Measurements from ENCODE around the gene B4GALNT2. TPM values are rescaled to one million over a fixed set of nuclear protein-coding genes. Genes with fewer than 3 reads are reported as not detected.

Gene B4GALNT2
- total RNA-seq, 1 experiment from 2014 or later, result 0.05 TPM

GRCh38 chr17:49213399-49213798 lies 80.8 kb downstream of the B4GALNT2 start:
- ChIA-PET POLR2A (interaction anchor here (0.6 kb wide), 1 partner anchor 521 kb away, joined by 3 read pairs; no protein-coding TSS in a partner anchor), CTCF (interaction anchor here (1.4 kb wide), 1 partner anchor 178 kb away, joined by 3 read pairs; no protein-coding TSS in a partner anchor)
- intact Hi-C loops (cut with micrococcal nuclease), result no loop called here
- H3K4me1 Mint-ChIP-seq (ENCODE audit: insufficient read depth, unreplicated experiment), result peaks cover 7% of the 10 kb centered on the region
- peaks cover 6% of the 10 kb centered on the region for H3K36me3 Mint-ChIP-seq (ENCODE audit: insufficient read depth, unreplicated experiment)
- no peak overlapping the region for H3K4me3 Mint-ChIP-seq (ENCODE audit: unreplicated experiment)
- TF ChIP-seq CTCF (IDR thresholded peaks at IDR 0.05; ENCODE audit: unreplicated experiment), result no peak
- H3K27me3 Mint-ChIP-seq (ENCODE audit: insufficient read depth, unreplicated experiment), result peaks cover 21% of the 10 kb centered on the region
- H3K9me3 Mint-ChIP-seq (ENCODE audit: unreplicated experiment), result no peaks in the 10 kb centered on the region
- H3K27ac Mint-ChIP-seq (ENCODE audit: low read depth, unreplicated experiment), result no peak overlapping the region
- no TSS peak for BruUV-seq (replicated peaks)
- DNase-seq (ENCODE audit: unreplicated experiment), result no peak

GRCh38 chr17:49213847-49214246 lies 81.3 kb downstream of the B4GALNT2 start:
- Mint-ChIP-seq H3K36me3 (ENCODE audit: insufficient read depth, unreplicated experiment) (peaks cover 6% of the 10 kb centered on the region), H3K9me3 (ENCODE audit: unreplicated experiment) (no peaks in the 10 kb centered on the region), H3K27me3 (ENCODE audit: insufficient read depth, unreplicated experiment) (peaks cover 19% of the 10 kb centered on the region), H3K4me3 (ENCODE audit: unreplicated experiment) (no peak overlapping the region), H3K4me1 (ENCODE audit: insufficient read depth, unreplicated experiment) (peaks cover 7% of the 10 kb centered on the region), H3K27ac (ENCODE audit: low read depth, unreplicated experiment) (no peak overlapping the region)
- no TSS peak for BruUV-seq (replicated peaks)
- intact Hi-C loops (cut with micrococcal nuclease), result no loop called here
- no peak for DNase-seq (ENCODE audit: unreplicated experiment)
- no peak for TF ChIP-seq CTCF (IDR thresholded peaks at IDR 0.05; ENCODE audit: unreplicated experiment)
- CTCF ChIA-PET, result interaction anchor here (1.4 kb wide), 2 partner anchors 13 to 178 kb away, joined by 3 to 7 read pairs; no protein-coding TSS in a partner anchor
- POLR2A ChIA-PET, result interaction anchor here (0.6 kb wide), 1 partner anchor 521 kb away, joined by 3 read pairs; no protein-coding TSS in a partner anchor

GRCh38 chr17:49214676-49215360 lies 82.2 kb downstream of the B4GALNT2 start:
- intact Hi-C loops (cut with micrococcal nuclease), result no loop called here
- H3K27ac Mint-ChIP-seq (ENCODE audit: low read depth, unreplicated experiment), result no peak overlapping the region
- no TSS peak for BruUV-seq (replicated peaks)
- peaks cover 6% of the 10 kb centered on the region for H3K36me3 Mint-ChIP-seq (ENCODE audit: insufficient read depth, unreplicated experiment)
- peaks cover 10% of the 10 kb centered on the region for H3K27me3 Mint-ChIP-seq (ENCODE audit: insufficient read depth, unreplicated experiment)
- CTCF ChIA-PET, result interaction anchor here (0.5 to 1.4 kb wide), 4 partner anchors 12 to 658 kb away, joined by 3 to 7 read pairs (median 5); no protein-coding TSS in a partner anchor
- no peak overlapping the region for H3K4me3 Mint-ChIP-seq (ENCODE audit: unreplicated experiment)
- no peaks in the 10 kb centered on the region for H3K9me3 Mint-ChIP-seq (ENCODE audit: unreplicated experiment)
- no peak for TF ChIP-seq CTCF (IDR thresholded peaks at IDR 0.05; ENCODE audit: unreplicated experiment)
- POLR2A ChIA-PET, result interaction anchor here (0.6 to 0.7 kb wide), 2 partner anchors 13 to 75 kb away, joined by 3 read pairs; no protein-coding TSS in a partner anchor
- no peaks in the 10 kb centered on the region for H3K4me1 Mint-ChIP-seq (ENCODE audit: insufficient read depth, unreplicated experiment)
- DNase-seq (ENCODE audit: unreplicated experiment), result peak; percentile 18

GRCh38 chr17:49216482-49216881 lies 83.9 kb downstream of the B4GALNT2 start:
- no peak for DNase-seq (ENCODE audit: unreplicated experiment)
- H3K27me3 Mint-ChIP-seq (ENCODE audit: insufficient read depth, unreplicated experiment), result peaks cover 10% of the 10 kb centered on the region
- H3K27ac Mint-ChIP-seq (ENCODE audit: low read depth, unreplicated experiment), result no peak overlapping the region
- TF ChIP-seq CTCF (IDR thresholded peaks at IDR 0.05; ENCODE audit: unreplicated experiment), result no peak
- ChIA-PET POLR2A (no interaction called here), CTCF (no interaction called here)
- no peak overlapping the region for H3K4me3 Mint-ChIP-seq (ENCODE audit: unreplicated experiment)
- no TSS peak for BruUV-seq (replicated peaks)
- intact Hi-C loops (cut with micrococcal nuclease), result no loop called here
- H3K36me3 Mint-ChIP-seq (ENCODE audit: insufficient read depth, unreplicated experiment), result peaks cover 6% of the 10 kb centered on the region
- H3K9me3 Mint-ChIP-seq (ENCODE audit: unreplicated experiment), result no peaks in the 10 kb centered on the region
- H3K4me1 Mint-ChIP-seq (ENCODE audit: insufficient read depth, unreplicated experiment), result no peaks in the 10 kb centered on the region

Data from MCF 10A (cell line).